DMS 273 treated with DMSO at 0.1 percent for 48 hours (cell line): ENCODE data around the gene PPIB.
"Not testable (repeated sequence)": the region's sequence is repeated elsewhere in the genome, so short reads cannot be mapped to it uniquely, and the experiment has no call there.

Experiments used
- DNase-seq: peaks from one replicate; lab custom pipeline; 2025; lab: John Stamatoyannopoulos, UW

The PPIB gene

GRCh38 chr15:64110108-64110701 lies 52.6 kb downstream of the PPIB start:
- DNase-seq: not testable (repeated sequence)

- DNase-seq: no peak
These were observed 55.5 kb downstream of the PPIB start for GRCh38 chr15:64107337-64107736.
